Endothelial cell of umbilical vein (primary cell): ENCODE measurements around the gene SLC26A2. TPM values are rescaled to one million over a fixed set of nuclear protein-coding genes. Genes with fewer than 3 reads are reported as not detected.

ENCODE experiments used
- BruUV-seq: library from RNA; stranded (reverse); fragments of 400-500 nt; replicated peaks from 2 replicates; lab custom pipeline; 2021; lab: Mats Ljungman, UMichigan
- CTCF ChIA-PET: fragments of 300-600, 350-600 bp; sonication (Branson Sonifier 250); formaldehyde crosslinking; loops from one replicate; lab custom pipeline; 2021; ENCODE audit warnings: antibody characterized with exemption, inconsistent platforms; lab: Charles Lee
- POLR2A ChIA-PET: fragments of 300-600, 350-600 bp; sonication (Branson Sonifier 250); formaldehyde crosslinking; loops from one replicate; lab custom pipeline; 2021; ENCODE audit warnings: antibody characterized with exemption, inconsistent platforms; lab: Charles Lee
- DNase-seq: peaks from one replicate; pipeline ENCODE4 v3.0.0-alpha.2; 2011; ENCODE audit warnings: low read depth, low spot score
- FAIRE-seq: peaks from 2 replicates; lab custom pipeline; 2011; peaks lifted over from hg19 to GRCh38; lab: Jason Lieb, UNC
- H2AFZ ChIP-seq: 2 replicates; pipeline ENCODE4 v1.6.0; 2012; ENCODE audit warnings: low read depth, low read length, control low read depth, inconsistent platforms
- H3K27ac ChIP-seq: 2 replicates; pipeline ENCODE4 v1.5.1; 2011; ENCODE audit warnings: low read depth, mild to moderate bottlenecking, control low read depth, low read length, moderate library complexity; ENCODE audit not compliant: insufficient read depth
- H3K27me3 ChIP-seq, 2 experiments: 2 replicates each; pipeline versions ENCODE4 v1.6.0 to v1.6.1; 2011; ENCODE audit warnings: low read length in 2 of 2, mixed read lengths in 1 of 2; ENCODE audit not compliant: control insufficient read depth in 2 of 2, insufficient read depth in 2 of 2
- H3K36me3 ChIP-seq, 2 experiments: 2 replicates in 1 of 2; 3 replicates in 1 of 2; pipeline ENCODE4 v1.5.1; 2011; ENCODE audit warnings: low read length in 2 of 2, mild to moderate bottlenecking in 1 of 2, moderate library complexity in 1 of 2; ENCODE audit not compliant: control insufficient read depth in 2 of 2, insufficient read depth in 2 of 2; ENCODE audit errors: extremely low read depth in 1 of 2
- H3K4me1 ChIP-seq: 3 replicates; pipeline ENCODE4 v1.5.1; 2011; ENCODE audit warnings: mild to moderate bottlenecking, low read length; ENCODE audit not compliant: control insufficient read depth, insufficient read depth; ENCODE audit errors: extremely low read depth
- H3K4me2 ChIP-seq: 2 replicates; pipeline ENCODE4 v1.6.1; 2011; ENCODE audit warnings: low read length, control low read depth, mixed read lengths; ENCODE audit not compliant: insufficient read depth
- H3K4me3 ChIP-seq, 3 experiments: fragments of 200-600 bp in 1 of 3; sonication (generic), shearing (Covaris generic) in 1 of 3; replicated peaks in 1 of 3; 2 replicates each; pipeline ENCODE4 v1.5.1; 2011 to 2016; ENCODE audit warnings: control low read depth in 3 of 3, low read length in 3 of 3, mild to moderate bottlenecking in 2 of 3, inconsistent platforms in 1 of 3, low read depth in 1 of 3, moderate library complexity in 1 of 3; ENCODE audit not compliant: insufficient read depth in 1 of 3
- H3K79me2 ChIP-seq: 2 replicates; pipeline ENCODE4 v1.6.0; 2012; ENCODE audit warnings: low read length, inconsistent platforms; ENCODE audit not compliant: control insufficient read depth, insufficient read depth
- H3K9ac ChIP-seq: replicated peaks from 2 replicates; pipeline ENCODE3; 2011; ENCODE audit warnings: low read length, control low read depth; ENCODE audit not compliant: insufficient read depth; ENCODE audit errors: extremely low read depth
- H3K9me1 ChIP-seq: replicated peaks from 3 replicates; pipeline ENCODE4 v1.6.0; 2011; ENCODE audit warnings: mild to moderate bottlenecking, low read length; ENCODE audit not compliant: control insufficient read depth, insufficient read depth; ENCODE audit errors: extremely low read depth
- H3K9me3 ChIP-seq: replicated peaks from 2 replicates; pipeline ENCODE4 v1.5.1; 2012; ENCODE audit warnings: low read length, inconsistent platforms; ENCODE audit not compliant: control insufficient read depth, insufficient read depth
- H4K20me1 ChIP-seq: replicated peaks from 2 replicates; pipeline ENCODE3; 2011; ENCODE audit warnings: mild to moderate bottlenecking, low read length; ENCODE audit not compliant: control insufficient read depth, insufficient read depth; ENCODE audit errors: extremely low read depth
- EZH2 ChIP-seq: IDR thresholded peaks from 2 replicates; pipeline ENCODE4 v1.6.1; 2012; ENCODE audit warnings: borderline replicate concordance, low read depth, mild to moderate bottlenecking, moderate library complexity, low read length, inconsistent platforms; ENCODE audit not compliant: severe bottlenecking
- FOS ChIP-seq: IDR thresholded peaks from 2 replicates; pipeline ENCODE4 v1.6.1; 2011; ENCODE audit warnings: mild to moderate bottlenecking, low read length, moderate library complexity, borderline replicate concordance; ENCODE audit not compliant: insufficient read depth
- GATA2 ChIP-seq: IDR thresholded peaks from 2 replicates; pipeline ENCODE4 v1.7.0; 2011; ENCODE audit warnings: low read depth, mild to moderate bottlenecking, moderate library complexity, mixed read lengths, low read length; ENCODE audit not compliant: insufficient read length, insufficient read depth
- JUN ChIP-seq: IDR thresholded peaks from 2 replicates; pipeline ENCODE4 v1.6.1; 2011; ENCODE audit warnings: borderline replicate concordance, low read depth; ENCODE audit not compliant: insufficient read length, insufficient read depth
- MYC ChIP-seq: IDR thresholded peaks from one replicate; pipeline ENCODE4 v1.6.1; 2011; ENCODE audit warnings: mild to moderate bottlenecking, low read depth, low read length
- POLR2A ChIP-seq: IDR thresholded peaks from 2 replicates; pipeline ENCODE4 v1.6.1; 2012; ENCODE audit warnings: low read depth, mild to moderate bottlenecking, control low read depth, low read length
- POLR2AphosphoS5 ChIP-seq: IDR thresholded peaks from 2 replicates; pipeline ENCODE4 v1.6.1; 2012; ENCODE audit warnings: low read depth, mild to moderate bottlenecking, control low read depth, low read length, moderate library complexity; ENCODE audit not compliant: insufficient read depth
- dilution Hi-C: fragments of 300-500 bp; cut with MboI; formaldehyde crosslinking; loops from one replicate; pipeline ENCODE4 v1.15.0; 2019; ENCODE audit warnings: low sequenced_read_pairs; ENCODE audit not compliant: extremely low pct_ligation_motif_present
- intact Hi-C: fragments of 100-400 bp; cut with micrococcal nuclease; formaldehyde crosslinking; loops from one replicate; pipeline ENCODE4 v1.10.0; 2022
- polyA plus RNA-seq, 4 experiments: library from polyadenylated mRNA; depleted of rRNA in 3 of 4; stranded (reverse) in 3 of 4; unstranded in 1 of 4; fragments of >200 nt; gene quantifications; 2 replicates each; pipeline versions ENCODE4 v1.2.1 to v1.2.3, GENCODE V29; 2011 to 2012; ENCODE audit warnings: missing spikeins in 1 of 4
- total RNA-seq: library from RNA; stranded (reverse); gene quantifications from 2 replicates; pipeline ENCODE4 v1.2.3, GENCODE V29; 2021
- TF ChIP-seq, protein P1 (sequence below), 2 donors: IDR thresholded peaks; 1 replicate in 1 of 2; 2 replicates in 1 of 2; pipeline ENCODE4 v1.5.1; 2011; ENCODE audit warnings: low read length in 2 of 2, mild to moderate bottlenecking in 2 of 2, moderate library complexity in 2 of 2, control low read depth in 1 of 2, inconsistent platforms in 1 of 2, low read depth in 1 of 2; ENCODE audit not compliant: insufficient read depth in 1 of 2; ENCODE audit errors: extremely low read depth in 1 of 2
- TF ChIP-seq, protein P2 (sequence below): IDR thresholded peaks from 2 replicates; pipeline ENCODE4 v1.6.1; 2011; ENCODE audit not compliant: insufficient read depth, insufficient read length

The SLC26A2 gene
- total and polyA plus RNA-seq, 2 donors (not counting 3 experiments of a cell fraction or from before 2014, with no cell fraction given) = 5.9 to 16.8 TPM

DNA sequence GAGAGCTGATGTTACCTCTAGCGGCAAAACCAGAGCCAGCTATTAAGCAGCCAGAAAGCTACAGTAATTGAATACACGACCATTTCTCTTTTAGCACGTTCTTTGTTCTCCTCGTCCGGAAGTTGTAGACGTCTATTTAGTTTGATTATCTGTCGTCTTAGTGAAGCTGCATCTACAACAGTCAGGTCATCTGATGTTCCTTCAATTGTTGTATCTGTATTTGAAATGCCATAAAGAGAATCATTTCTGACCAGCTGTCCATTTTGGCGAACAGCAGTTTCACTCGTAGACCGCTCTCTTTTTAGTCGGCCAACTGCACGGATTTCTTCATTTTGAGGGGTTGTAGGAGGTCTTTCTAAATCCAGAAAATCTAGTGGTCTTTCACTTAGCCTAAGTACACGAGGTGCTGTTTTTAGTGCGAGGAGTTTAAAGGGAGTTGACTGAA lies 28.5 kb upstream of the SLC26A2 start:
- H3K9me3 ChIP-seq = no peaks in the 10 kb centered on the region
- BruUV-seq = no TSS peak
- no peaks in the 10 kb centered on the region for H3K9me1 ChIP-seq
- TF ChIP-seq POLR2AphosphoS5 = no peak
- TF ChIP-seq FOS = no peak
- TF ChIP-seq POLR2A = no peak
- no peak for TF ChIP-seq JUN
- no peak for TF ChIP-seq MYC
- no peak for TF ChIP-seq GATA2
- no peak for TF ChIP-seq EZH2
- TF ChIP-seq, protein P1, sequence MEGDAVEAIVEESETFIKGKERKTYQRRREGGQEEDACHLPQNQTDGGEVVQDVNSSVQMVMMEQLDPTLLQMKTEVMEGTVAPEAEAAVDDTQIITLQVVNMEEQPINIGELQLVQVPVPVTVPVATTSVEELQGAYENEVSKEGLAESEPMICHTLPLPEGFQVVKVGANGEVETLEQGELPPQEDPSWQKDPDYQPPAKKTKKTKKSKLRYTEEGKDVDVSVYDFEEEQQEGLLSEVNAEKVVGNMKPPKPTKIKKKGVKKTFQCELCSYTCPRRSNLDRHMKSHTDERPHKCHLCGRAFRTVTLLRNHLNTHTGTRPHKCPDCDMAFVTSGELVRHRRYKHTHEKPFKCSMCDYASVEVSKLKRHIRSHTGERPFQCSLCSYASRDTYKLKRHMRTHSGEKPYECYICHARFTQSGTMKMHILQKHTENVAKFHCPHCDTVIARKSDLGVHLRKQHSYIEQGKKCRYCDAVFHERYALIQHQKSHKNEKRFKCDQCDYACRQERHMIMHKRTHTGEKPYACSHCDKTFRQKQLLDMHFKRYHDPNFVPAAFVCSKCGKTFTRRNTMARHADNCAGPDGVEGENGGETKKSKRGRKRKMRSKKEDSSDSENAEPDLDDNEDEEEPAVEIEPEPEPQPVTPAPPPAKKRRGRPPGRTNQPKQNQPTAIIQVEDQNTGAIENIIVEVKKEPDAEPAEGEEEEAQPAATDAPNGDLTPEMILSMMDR (IDR thresholded peaks at IDR 0.05; ENCODE audit: extremely low read depth in 1 of 2, insufficient read depth in 1 of 2, low read depth in 1 of 2, low read length in 2 of 2) = no peak
- TF ChIP-seq, protein P2, sequence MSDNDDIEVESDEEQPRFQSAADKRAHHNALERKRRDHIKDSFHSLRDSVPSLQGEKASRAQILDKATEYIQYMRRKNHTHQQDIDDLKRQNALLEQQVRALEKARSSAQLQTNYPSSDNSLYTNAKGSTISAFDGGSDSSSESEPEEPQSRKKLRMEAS = no peak
- FAIRE-seq (no peak), DNase-seq (no peak)
- H2AFZ ChIP-seq = no peak overlapping the region
- ChIA-PET POLR2A (no interaction called here), CTCF (interaction anchor here (2.0 to 6.7 kb wide), 2 partner anchors 28 to 79 kb away, joined by 6 to 68 read pairs; partner anchors contain the start of gene SLC26A2)
- intact Hi-C loops (no loop called here), dilution Hi-C loops (no loop called here)
- H3K4me2 ChIP-seq = no peak overlapping the region
- no peak overlapping the region for H3K9ac ChIP-seq
- H3K4me3 ChIP-seq = no peak overlapping the region
- no peaks in the 10 kb centered on the region for H3K36me3 ChIP-seq
- H3K4me1 ChIP-seq = peaks cover 4% of the 10 kb centered on the region
- H3K79me2 ChIP-seq = no peaks in the 10 kb centered on the region
- H3K27ac ChIP-seq = no peak overlapping the region
- H3K27me3 ChIP-seq = peaks cover 0 to 2% of the 10 kb centered on the region in 2 experiments
- no peaks in the 10 kb centered on the region for H4K20me1 ChIP-seq
